ACC112 (cell line): Measurements from ENCODE around the gene GAL3ST2.
"Not testable (repeated sequence)": the region's sequence is repeated elsewhere in the genome, so short reads cannot be mapped to it uniquely, and the experiment has no call there.

ENCODE experiments used
- H2AFZ ChIP-seq: fragments of 200-600 bp; sonication (generic); one replicate; pipeline ENCODE4 v1.6.0; 2017; ENCODE audit warnings: antibody characterized with exemption, low read length; ENCODE audit not compliant: unreplicated experiment
- H3K27ac ChIP-seq: fragments of 200-600 bp; sonication (generic); 2 replicates; pipeline ENCODE4 v1.5.1; 2014; ENCODE audit warnings: low read depth, mild to moderate bottlenecking, antibody characterized with exemption, low read length, moderate library complexity
- H3K27me3 ChIP-seq: fragments of 200-600 bp; sonication (generic); 2 replicates; pipeline ENCODE4 v1.6.1; 2014; ENCODE audit warnings: mild to moderate bottlenecking, antibody characterized with exemption, low read length, moderate library complexity, mixed read lengths; ENCODE audit not compliant: insufficient read depth
- H3K36me3 ChIP-seq: fragments of 200-600 bp; sonication (generic); 2 replicates; pipeline ENCODE4 v1.6.1; 2016; ENCODE audit warnings: mild to moderate bottlenecking, antibody characterized with exemption, low read length, moderate library complexity, mixed read lengths; ENCODE audit not compliant: insufficient read depth
- H3K4me1 ChIP-seq: fragments of 200-600 bp; sonication (generic); one replicate; pipeline ENCODE4 v1.6.1; 2016; ENCODE audit warnings: low read length, mixed read lengths; ENCODE audit not compliant: insufficient read depth, unreplicated experiment, control insufficient read depth
- H3K4me3 ChIP-seq: fragments of 200-600 bp; sonication (generic); 2 replicates; pipeline ENCODE4 v1.5.1; 2014; ENCODE audit warnings: mild to moderate bottlenecking, low read depth, low read length
- H3K79me2 ChIP-seq: fragments of 200-600 bp; sonication (generic); one replicate; pipeline ENCODE4 v1.6.0; 2016; ENCODE audit warnings: low read length; ENCODE audit not compliant: control insufficient read depth, unreplicated experiment, insufficient read depth

Gene GAL3ST2

DNA sequence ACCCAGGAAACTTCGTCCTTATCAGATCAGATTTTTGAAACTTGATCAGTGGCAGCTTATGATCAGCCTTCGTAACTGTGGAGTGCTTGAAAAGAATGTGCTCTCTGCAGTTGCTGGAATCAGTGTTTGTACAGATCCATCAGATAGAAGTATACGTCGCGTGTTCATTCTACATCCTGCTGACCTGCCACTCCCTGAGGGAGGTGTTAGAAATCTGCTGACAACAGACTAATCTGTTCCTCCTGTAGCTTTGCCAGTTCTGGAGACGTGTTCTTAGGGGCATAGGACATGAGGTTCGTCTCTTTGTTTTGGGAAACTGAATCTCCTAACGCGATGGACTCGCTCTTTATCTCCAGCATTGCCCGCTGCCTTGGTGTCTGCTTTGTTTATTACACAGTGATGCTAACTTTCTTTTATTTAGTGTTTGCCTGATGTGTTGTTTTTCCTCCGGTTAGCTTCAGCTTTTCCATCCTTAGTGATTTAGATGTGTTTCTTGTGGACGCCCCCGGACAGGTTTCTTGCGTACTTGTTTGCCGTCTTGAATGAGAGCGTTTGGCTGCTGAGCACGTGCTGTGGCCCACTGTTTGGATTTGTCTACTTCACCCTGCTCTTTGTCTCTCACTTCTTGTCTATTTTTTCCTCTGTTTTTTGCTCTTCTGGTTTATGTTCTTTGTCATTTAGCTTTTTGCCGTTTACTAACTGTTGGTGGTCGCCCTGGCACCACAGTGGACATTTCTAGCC, 17.4 kb upstream of the GAL3ST2 start:
- Histone ChIP-seq H3K27ac (no peak overlapping the region), H3K4me3 (no peak overlapping the region), H2AFZ (no peak overlapping the region), H3K36me3 (peaks cover 19% of the 10 kb centered on the region; the same call in 1 of the 2 replicates), H3K27me3 (no peaks in the 10 kb centered on the region), H3K4me1 (no peaks in the 10 kb centered on the region), H3K79me2 (no peaks in the 10 kb centered on the region)

DNA sequence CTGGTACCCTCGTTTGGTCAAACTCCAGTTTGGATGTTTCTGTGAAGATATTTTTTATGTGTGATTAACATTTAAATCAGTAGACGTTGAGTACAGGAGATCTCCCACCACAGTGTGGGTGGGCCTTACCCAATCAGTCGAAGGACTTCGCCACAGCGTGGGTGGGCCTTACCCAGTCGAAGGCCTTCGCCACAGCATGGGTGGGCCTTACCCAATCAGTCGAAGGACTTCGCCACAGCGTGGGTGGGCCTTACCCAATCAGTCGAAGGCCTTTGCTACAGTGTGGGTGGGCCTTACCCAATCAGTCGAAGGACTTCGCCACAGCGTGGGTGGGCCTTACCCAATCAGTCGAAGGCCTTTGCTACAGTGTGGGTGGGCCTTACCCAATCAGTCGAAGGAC, 16.7 kb upstream of the GAL3ST2 start:
- not testable (repeated sequence) for H3K79me2 ChIP-seq, H2AFZ ChIP-seq, H3K27me3 ChIP-seq, H3K4me3 ChIP-seq, H3K27ac ChIP-seq, H3K4me1 ChIP-seq
- peaks cover 19% of the 10 kb centered on the region; the same call in 1 of the 2 replicates for H3K36me3 ChIP-seq

DNA sequence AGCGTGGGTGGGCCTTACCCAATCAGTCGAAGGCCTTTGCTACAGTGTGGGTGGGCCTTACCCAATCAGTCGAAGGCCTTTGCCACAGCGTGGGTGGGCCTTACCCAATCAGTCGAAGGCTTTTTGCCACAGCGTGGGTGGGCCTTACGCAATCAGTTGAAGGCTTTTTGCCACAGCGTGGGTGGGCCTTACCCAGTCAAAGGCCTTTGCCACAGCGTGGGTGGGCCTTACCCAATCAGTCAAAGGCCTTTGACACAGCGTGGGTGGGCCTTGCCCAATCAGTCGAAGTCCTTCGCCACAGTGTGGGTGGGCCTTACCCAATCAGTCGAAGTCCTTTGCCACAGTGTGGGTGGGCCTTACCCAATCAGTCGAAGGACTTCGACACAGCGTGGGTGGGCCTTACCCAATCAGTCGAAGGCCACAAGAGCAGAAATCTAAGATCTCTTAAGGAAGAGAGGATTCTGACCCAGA, 16.3 kb upstream of the GAL3ST2 start:
- Histone ChIP-seq H2AFZ (no peak overlapping the region), H3K36me3 (peaks cover 19% of the 10 kb centered on the region; the same call in 1 of the 2 replicates), H3K4me1 (no peaks in the 10 kb centered on the region), H3K27ac (no peak overlapping the region), H3K27me3 (no peaks in the 10 kb centered on the region), H3K79me2 (no peaks in the 10 kb centered on the region), H3K4me3 (no peak overlapping the region)

DNA sequence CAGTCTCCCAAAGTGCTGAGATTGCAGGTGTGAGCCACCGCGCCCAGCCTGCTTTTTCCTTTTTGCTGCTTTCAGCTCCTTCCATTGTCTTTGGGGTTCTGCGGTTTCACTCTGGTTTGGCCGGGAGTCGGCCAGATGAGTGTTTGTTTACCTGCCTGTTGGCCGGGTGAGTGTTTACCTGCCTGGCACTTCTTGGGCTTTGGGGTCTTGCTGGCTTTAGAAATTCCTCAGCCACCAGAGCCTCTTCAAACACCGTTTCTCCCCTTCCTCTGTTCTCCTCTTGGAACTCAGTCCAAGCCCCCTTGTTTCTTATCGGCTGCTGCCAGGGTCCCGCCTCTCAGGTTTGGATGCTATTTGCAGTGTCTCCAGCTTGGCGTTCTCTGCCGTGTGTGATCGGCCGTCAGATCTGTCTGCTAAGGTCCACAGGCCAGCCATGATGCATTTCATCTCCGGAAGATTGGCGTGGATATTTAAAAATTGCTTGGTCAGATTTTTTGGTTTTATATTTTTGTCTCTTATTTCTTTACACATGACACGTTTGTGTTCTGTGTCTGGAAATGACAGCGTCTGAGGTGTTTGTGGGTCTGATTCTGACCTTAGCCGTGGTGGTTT, 14.2 kb upstream of the GAL3ST2 start:
- no peaks in the 10 kb centered on the region for H3K4me1 ChIP-seq
- H3K4me3 ChIP-seq, result no peak overlapping the region
- H2AFZ ChIP-seq, result no peak overlapping the region
- H3K79me2 ChIP-seq, result no peaks in the 10 kb centered on the region
- no peaks in the 10 kb centered on the region for H3K27me3 ChIP-seq
- H3K27ac ChIP-seq, result no peak overlapping the region
- H3K36me3 ChIP-seq, result peaks cover 19% of the 10 kb centered on the region; the same call in 1 of the 2 replicates

DNA sequence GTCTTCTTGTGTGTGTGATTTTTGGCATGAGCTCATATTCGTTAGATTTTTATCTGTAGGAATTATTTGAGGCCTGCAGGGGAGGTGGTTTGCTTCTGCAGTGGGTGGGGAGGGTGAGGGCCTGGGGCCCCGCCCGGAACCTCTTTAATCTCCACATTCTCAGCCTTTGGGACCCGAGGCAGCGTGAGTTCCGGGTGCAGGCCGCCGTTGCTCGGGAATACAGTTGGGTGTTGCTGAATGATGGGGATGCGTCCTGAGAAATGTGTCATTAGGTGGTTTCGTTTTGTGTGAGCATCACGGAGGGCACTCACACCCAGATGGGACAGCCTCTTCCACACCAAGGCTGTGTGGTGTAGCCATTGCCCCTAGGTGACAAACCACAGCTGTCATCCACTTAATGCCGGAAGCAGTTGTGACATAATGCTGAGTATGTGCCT, 13.7 kb upstream of the GAL3ST2 start:
- Histone ChIP-seq H3K27ac (no peak overlapping the region), H3K4me1 (no peaks in the 10 kb centered on the region), H3K36me3 (peaks cover 19% of the 10 kb centered on the region; the same call in 1 of the 2 replicates), H3K4me3 (no peak overlapping the region), H3K79me2 (no peaks in the 10 kb centered on the region), H3K27me3 (no peaks in the 10 kb centered on the region), H2AFZ (no peak overlapping the region)

DNA sequence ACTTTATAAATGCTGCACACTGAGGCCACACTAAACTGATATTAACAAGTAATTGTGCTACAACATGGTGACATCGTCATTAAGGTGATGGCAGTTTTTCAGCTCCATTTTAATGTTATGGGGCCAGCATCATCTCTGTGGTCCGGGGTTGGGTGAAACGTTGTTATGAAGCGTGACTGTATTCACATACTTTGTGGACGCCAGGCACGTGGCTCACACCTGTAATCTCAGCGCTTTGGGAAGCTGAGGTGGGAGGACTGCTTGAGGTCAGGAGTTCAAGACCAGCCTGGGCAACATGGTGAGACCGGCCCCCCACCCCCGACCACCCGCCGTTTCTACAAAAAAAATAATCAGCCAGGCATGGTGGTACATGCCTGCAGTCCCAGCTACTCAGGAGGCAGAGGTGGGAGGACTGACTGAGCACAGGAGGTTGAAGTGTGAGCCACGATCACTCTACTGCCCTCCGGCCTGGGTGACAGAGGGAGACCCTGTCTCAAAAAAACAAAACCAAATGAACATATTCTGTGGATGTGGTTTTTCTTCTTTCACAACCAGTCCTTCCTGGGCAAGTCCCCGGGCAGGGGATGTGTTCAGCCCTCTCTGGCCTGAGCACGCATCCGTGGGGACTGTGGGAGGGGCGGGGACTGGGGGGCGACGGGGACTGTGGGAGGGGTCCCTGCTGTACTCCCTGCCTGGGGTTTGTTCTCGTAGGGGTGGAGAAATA, 12.9 kb upstream of the GAL3ST2 start:
- H3K4me1 ChIP-seq, result no peaks in the 10 kb centered on the region

DNA sequence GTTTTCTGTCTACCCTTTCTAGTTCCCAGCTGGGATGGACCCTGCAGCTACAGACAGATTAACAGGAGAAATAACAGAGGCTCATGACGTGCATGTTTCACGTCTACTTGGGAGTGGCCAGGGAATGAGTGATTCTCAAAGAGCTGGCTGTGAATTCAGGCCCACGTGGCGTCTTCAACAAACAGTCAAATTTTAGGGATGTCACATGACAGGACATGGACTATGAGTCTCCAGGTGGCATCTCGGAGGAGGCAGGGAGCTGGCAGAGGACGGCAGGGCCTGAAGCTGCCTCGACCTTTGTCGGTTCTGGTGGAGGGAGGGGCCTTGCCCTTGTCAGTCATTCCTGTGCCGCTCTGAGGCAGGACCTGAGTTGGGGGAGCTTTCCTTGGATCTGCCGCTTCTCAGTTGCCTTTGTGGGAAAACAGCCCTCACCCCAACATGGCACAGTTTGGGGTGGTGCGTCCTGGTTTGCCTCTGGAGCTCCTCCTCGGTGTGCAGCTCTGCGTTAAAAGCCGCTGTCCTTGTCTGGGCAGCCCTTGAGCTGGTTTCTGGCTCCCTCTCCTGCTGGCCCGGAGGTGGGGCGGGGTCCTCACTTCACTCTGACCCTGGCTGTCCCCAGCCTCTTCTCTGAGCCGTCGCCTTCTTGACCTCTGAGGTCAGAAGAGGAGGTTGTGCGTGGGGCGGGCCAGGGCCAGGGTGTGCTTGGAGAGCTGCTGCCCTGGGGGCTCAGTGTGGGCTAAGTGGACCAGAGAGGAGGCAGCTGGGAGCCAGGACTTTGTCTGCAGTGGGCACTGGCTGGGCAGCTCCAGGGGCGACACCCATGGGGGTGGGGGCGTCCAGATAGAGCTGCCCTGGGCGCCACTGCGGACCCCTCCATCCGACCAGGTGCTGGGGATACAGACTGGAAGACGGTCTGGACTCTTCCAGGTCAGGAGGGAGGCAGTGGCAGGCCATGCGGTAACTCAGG, 12.1 kb upstream of the GAL3ST2 start:
- Histone ChIP-seq H3K36me3 (peaks cover 13% of the 10 kb centered on the region; the same call in 1 of the 2 replicates), H3K79me2 (no peaks in the 10 kb centered on the region), H3K4me3 (no peak overlapping the region), H3K27ac (no peak overlapping the region), H2AFZ (no peak overlapping the region), H3K4me1 (no peaks in the 10 kb centered on the region), H3K27me3 (no peaks in the 10 kb centered on the region)

More for the DNA sequence above, 12.9 kb upstream of the GAL3ST2 start:
- no peaks in the 10 kb centered on the region for H3K79me2 ChIP-seq
- no peaks in the 10 kb centered on the region for H3K27me3 ChIP-seq
- H2AFZ ChIP-seq, result no peak overlapping the region
- H3K36me3 ChIP-seq, result peaks cover 19% of the 10 kb centered on the region; the same call in 1 of the 2 replicates
- no peak overlapping the region for H3K4me3 ChIP-seq
- H3K27ac ChIP-seq, result no peak overlapping the region

DNA sequence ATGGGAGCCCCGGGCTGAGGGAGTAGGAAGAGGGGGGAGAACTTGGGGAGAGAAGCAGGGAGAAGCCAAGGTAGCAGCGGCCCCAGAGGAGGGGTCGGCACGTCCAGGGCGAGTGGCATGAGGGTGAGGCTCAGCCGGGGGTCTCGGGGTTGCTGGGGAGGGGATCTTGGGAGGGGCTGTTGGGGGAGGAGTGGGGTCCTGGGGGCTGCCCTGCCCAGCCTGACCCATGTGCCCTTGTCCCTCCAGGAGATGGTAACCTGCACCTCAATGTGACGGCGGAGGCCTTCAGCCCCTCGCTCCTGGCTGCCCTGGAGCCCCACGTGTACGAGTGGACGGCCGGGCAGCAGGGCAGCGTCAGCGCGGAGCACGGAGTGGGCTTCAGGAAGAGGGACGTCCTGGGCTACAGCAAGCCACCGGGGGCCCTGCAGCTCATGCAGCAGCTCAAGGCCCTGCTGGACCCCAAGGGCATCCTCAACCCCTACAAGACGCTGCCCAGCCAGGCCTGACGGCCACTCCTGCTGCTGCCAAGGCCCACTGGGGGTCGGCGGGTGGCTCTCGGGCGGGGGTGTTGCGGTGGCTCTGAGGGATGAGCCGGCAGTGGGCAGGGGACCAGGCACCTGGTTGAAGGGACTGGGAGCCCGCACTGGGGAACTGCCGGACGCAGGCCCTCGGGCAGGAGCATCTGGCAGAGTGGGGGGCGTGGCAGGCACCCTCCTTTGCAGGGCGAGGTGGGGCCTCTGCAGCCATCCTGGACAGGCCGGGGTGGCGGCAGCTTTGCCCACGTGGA, 9.0 kb upstream of the GAL3ST2 start:
- Histone ChIP-seq H3K79me2 (no peaks in the 10 kb centered on the region), H3K27me3 (no peaks in the 10 kb centered on the region), H3K36me3 (no peaks in the 10 kb centered on the region), H2AFZ (no peak overlapping the region), H3K4me1 (peaks cover 7% of the 10 kb centered on the region), H3K27ac (no peak overlapping the region), H3K4me3 (no peak overlapping the region)

DNA sequence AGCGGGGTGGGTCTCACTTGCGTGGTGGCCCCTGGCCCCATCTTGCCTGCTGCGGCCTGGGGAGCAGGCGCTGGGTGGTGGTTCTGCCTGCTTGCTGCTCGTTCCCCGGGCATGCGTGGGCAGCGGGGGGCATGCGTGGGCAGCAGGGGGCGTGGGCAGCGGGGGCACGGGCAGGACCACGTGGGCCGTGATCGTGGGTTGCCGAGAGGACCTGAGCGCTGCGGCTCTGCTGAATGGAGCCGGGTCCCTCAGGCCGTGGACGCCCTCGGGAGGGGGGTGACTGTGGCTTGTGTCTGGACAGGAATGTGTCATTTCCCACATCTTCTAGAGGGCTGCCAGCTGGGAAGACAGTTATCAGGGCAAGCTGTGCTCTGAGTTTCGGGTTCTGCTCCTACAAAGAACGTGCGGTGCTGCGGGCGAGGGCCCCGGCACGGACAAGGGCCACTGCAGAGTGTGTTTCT, 8.3 kb upstream of the GAL3ST2 start:
- Histone ChIP-seq H3K27ac (no peak overlapping the region), H3K27me3 (no peaks in the 10 kb centered on the region), H3K36me3 (no peaks in the 10 kb centered on the region)

More for the DNA sequence above, 8.3 kb upstream of the GAL3ST2 start:
- Histone ChIP-seq H3K79me2 (no peaks in the 10 kb centered on the region), H2AFZ (no peak overlapping the region), H3K4me1 (peaks cover 7% of the 10 kb centered on the region), H3K4me3 (no peak overlapping the region)
